HepG2 (cell line): Measurements from ENCODE around the gene PLCB1. TPM values are rescaled to one million over a fixed set of nuclear protein-coding genes. Genes with fewer than 3 reads are reported as not detected.

ENCODE experiments used
- NFYC ChIP-seq: IDR thresholded peaks from 2 replicates; pipeline ENCODE4 v1.6.1; 2016; ENCODE audit warnings: missing genetic modification reagents, missing compliant biosample characterization
- PCBP1 ChIP-seq: fragments of 200-400 bp; formaldehyde crosslinking; IDR thresholded peaks from 2 replicates; pipeline ENCODE4 v1.6.1; 2017; ENCODE audit warnings: mild to moderate bottlenecking, low read depth, low read length, borderline replicate concordance
- PHF20 ChIP-seq: sonication (generic); formaldehyde crosslinking; IDR thresholded peaks from 2 replicates; pipeline ENCODE4 v1.5.0; 2020; ENCODE audit warnings: mild to moderate bottlenecking, missing genetic modification reagents
- POGZ ChIP-seq: sonication (generic); formaldehyde crosslinking; IDR thresholded peaks from 2 replicates; pipeline ENCODE4 v1.4.0; 2020; ENCODE audit warnings: mild to moderate bottlenecking, missing genetic modification reagents
- RAD21 ChIP-seq: fragments of 450-650 bp; formaldehyde crosslinking; IDR thresholded peaks from 2 replicates; pipeline ENCODE4 v1.5.0; 2020; ENCODE audit warnings: mild to moderate bottlenecking
- RFX5 ChIP-seq: IDR thresholded peaks from 2 replicates; pipeline ENCODE4 v1.6.1; 2011; ENCODE audit warnings: low read depth, low read length, improper control_type of control experiment
- SOX6 ChIP-seq, 2 experiments: fragments of 450-650 bp in 1 of 2; sonication (generic) in 1 of 2; formaldehyde crosslinking in 1 of 2; IDR thresholded peaks; 2 replicates each; pipeline versions ENCODE4 v1.4.0 to v1.6.1; 2017 to 2020; ENCODE audit warnings: antibody characterized with exemption in 1 of 2, mild to moderate bottlenecking in 1 of 2, missing genetic modification reagents in 1 of 2
- TBX2 ChIP-seq: sonication (generic); formaldehyde crosslinking; IDR thresholded peaks from 2 replicates; pipeline ENCODE4 v1.5.0; 2020; ENCODE audit warnings: missing genetic modification reagents, mild to moderate bottlenecking, borderline replicate concordance
- ZNF10 ChIP-seq: sonication (generic); formaldehyde crosslinking; IDR thresholded peaks from 2 replicates; pipeline ENCODE4 v1.4.0; 2020; ENCODE audit warnings: mild to moderate bottlenecking, low read depth, missing genetic modification reagents, borderline replicate concordance
- ZNF781 ChIP-seq: sonication (generic); formaldehyde crosslinking; IDR thresholded peaks from 2 replicates; pipeline ENCODE4 v1.5.1; 2020; ENCODE audit warnings: borderline replicate concordance, mild to moderate bottlenecking, missing genetic modification reagents; ENCODE audit errors: not compliant biosample characterization
- polyA plus RNA-seq, 8 experiments: library from polyadenylated mRNA; depleted of rRNA in 3 of 8; stranded (reverse) in 7 of 8; unstranded in 1 of 8; fragments of >200 nt; fragmentation: Illumina TruSeq in 4 of 8; extraction: Trizol in 4 of 8; gene quantifications; 2 replicates each; pipeline versions ENCODE4 v1.2.1 to v1.2.3, GENCODE V29; 2011 to 2016; ENCODE audit warnings: low read depth in 4 of 8, missing spikeins in 1 of 8, mixed read lengths in 1 of 8; ENCODE audit not compliant: insufficient read depth in 1 of 8
- total RNA-seq, 5 experiments: library from RNA; depleted of rRNA; stranded (reverse); fragments of >200 nt; fragmentation: Illumina TruSeq; extraction: Trizol; gene quantifications; 2 replicates each; pipeline ENCODE4 v1.2.3, GENCODE V29; 2016; ENCODE audit warnings: low read depth in 1 of 5
- TF ChIP-seq, protein P1 (sequence below): sonication (generic); formaldehyde crosslinking; IDR thresholded peaks from 2 replicates; pipeline ENCODE4 v1.5.0; 2020; ENCODE audit warnings: mild to moderate bottlenecking, missing genetic modification reagents
- TF ChIP-seq, protein P2 (sequence below): sonication (generic); formaldehyde crosslinking; IDR thresholded peaks from 2 replicates; pipeline ENCODE4 v1.5.1; 2020; ENCODE audit warnings: missing genetic modification reagents, mild to moderate bottlenecking, borderline replicate concordance
- TF ChIP-seq, protein P3 (sequence below): sonication (generic); formaldehyde crosslinking; IDR thresholded peaks from 2 replicates; pipeline ENCODE4 v1.8.0; 2022; ENCODE audit warnings: missing genetic modification reagents, low read depth, mild to moderate bottlenecking, borderline replicate concordance
- TF ChIP-seq, protein P4 (sequence below): fragments of 450-650 bp; IDR thresholded peaks from 2 replicates; pipeline ENCODE4 v1.6.1; 2016
- TF ChIP-seq, protein P5 (sequence below): sonication (generic); formaldehyde crosslinking; IDR thresholded peaks from 2 replicates; pipeline ENCODE4 v1.5.1; 2020; ENCODE audit warnings: missing genetic modification reagents, mild to moderate bottlenecking, borderline replicate concordance
- TF ChIP-seq, protein P6 (sequence below): sonication (generic); formaldehyde crosslinking; IDR thresholded peaks from 2 replicates; pipeline ENCODE4 v1.8.0; 2022; ENCODE audit warnings: low read depth, missing genetic modification reagents
- TF ChIP-seq, protein P7 (sequence below): IDR thresholded peaks from 2 replicates; pipeline ENCODE4 v1.6.1; 2016; ENCODE audit warnings: low read depth

Gene PLCB1
- total and polyA plus RNA-seq, 2 of the 13 experiments (the other 11 are each of a cell fraction or from before 2014, with no cell fraction given) = 42.4 to 55.9 TPM

DNA sequence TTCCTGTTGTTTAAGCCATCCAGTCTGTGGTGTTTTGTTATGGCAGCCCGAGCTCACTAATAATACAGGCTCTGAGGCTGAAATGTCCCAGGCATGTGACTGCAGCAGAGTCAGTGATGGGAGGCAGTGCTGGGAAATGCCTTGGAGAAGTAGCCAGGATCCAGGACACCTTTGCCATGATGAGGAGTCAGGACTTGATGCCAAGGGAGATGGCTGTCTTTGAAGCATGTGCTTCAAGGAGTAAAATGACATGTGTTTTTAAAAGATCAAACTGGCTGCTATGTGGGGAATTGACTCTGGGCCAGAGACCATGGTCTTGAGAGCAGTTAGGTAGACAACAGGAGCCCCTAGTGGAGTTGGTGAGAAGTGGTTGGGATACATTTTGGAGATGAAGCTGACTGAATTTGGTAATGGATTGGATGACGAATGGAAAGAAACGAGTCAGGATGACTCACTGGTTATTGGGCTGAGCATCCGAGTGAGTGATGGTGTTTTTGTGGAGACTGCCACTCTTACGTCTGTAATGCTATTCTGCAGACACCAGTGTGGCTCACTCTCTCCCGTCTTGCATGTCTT is 322.2 kb downstream of the PLCB1 start (continued):
- TF ChIP-seq, protein P1, sequence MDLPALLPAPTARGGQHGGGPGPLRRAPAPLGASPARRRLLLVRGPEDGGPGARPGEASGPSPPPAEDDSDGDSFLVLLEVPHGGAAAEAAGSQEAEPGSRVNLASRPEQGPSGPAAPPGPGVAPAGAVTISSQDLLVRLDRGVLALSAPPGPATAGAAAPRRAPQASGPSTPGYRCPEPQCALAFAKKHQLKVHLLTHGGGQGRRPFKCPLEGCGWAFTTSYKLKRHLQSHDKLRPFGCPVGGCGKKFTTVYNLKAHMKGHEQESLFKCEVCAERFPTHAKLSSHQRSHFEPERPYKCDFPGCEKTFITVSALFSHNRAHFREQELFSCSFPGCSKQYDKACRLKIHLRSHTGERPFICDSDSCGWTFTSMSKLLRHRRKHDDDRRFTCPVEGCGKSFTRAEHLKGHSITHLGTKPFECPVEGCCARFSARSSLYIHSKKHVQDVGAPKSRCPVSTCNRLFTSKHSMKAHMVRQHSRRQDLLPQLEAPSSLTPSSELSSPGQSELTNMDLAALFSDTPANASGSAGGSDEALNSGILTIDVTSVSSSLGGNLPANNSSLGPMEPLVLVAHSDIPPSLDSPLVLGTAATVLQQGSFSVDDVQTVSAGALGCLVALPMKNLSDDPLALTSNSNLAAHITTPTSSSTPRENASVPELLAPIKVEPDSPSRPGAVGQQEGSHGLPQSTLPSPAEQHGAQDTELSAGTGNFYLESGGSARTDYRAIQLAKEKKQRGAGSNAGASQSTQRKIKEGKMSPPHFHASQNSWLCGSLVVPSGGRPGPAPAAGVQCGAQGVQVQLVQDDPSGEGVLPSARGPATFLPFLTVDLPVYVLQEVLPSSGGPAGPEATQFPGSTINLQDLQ = no peak
- TF ChIP-seq, protein P2, sequence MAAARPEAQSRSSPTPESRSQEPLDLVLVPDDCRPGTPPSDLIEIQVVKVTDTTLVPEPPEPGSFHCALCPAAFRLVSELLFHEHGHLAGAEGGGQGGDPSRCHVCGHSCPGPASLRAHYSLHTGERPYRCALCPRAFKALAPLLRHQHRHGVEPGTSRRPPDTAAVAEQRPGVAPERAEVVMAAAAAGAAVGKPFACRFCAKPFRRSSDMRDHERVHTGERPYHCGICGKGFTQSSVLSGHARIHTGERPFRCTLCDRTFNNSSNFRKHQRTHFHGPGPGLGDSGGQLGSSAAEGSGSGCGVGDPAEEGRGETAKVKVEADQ (CRISPR knock-in tag) = 0 out of 2 replicates have a peak, but pooled peaks have one; percentile 62
- peak; percentile 48; the same call in 1 of the 2 replicates for TF ChIP-seq RAD21 (CRISPR knock-in tag)
- TF ChIP-seq, protein P3, sequence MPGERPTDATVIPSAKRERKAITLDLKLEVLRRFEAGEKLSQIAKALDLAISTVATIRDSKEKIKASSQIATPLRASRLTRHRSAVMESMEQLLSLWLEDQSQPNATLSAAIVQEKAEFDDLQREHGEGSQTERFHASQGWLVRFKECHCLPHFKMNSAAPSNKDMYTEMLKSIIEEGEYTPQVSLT (CRISPR knock-in tag) = no peak
- TF ChIP-seq, protein P4, sequence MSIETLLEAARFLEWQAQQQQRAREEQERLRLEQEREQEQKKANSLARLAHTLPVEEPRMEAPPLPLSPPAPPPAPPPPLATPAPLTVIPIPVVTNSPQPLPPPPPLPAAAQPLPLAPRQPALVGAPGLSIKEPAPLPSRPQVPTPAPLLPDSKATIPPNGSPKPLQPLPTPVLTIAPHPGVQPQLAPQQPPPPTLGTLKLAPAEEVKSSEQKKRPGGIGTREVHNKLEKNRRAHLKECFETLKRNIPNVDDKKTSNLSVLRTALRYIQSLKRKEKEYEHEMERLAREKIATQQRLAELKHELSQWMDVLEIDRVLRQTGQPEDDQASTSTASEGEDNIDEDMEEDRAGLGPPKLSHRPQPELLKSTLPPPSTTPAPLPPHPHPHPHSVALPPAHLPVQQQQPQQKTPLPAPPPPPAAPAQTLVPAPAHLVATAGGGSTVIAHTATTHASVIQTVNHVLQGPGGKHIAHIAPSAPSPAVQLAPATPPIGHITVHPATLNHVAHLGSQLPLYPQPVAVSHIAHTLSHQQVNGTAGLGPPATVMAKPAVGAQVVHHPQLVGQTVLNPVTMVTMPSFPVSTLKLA = peak; percentile 25; the same call in 1 of the 2 replicates
- no peak for TF ChIP-seq ZNF10 (CRISPR knock-in tag)
- TF ChIP-seq TBX2 (CRISPR knock-in tag) = no peak
- no peak for TF ChIP-seq POGZ (CRISPR knock-in tag)
- TF ChIP-seq ZNF781 (CRISPR knock-in tag) = peak; percentile 36
- no peak for TF ChIP-seq SOX6 (IDR thresholded peaks at IDR 0.05)
- TF ChIP-seq SOX6 (CRISPR knock-in tag; IDR thresholded peaks at IDR 0.05) = 0 out of 2 replicates have a peak, but pooled peaks have one; percentile 10
- TF ChIP-seq PHF20 (CRISPR knock-in tag) = no peak
- TF ChIP-seq RFX5 = no peak
- TF ChIP-seq, protein P5, sequence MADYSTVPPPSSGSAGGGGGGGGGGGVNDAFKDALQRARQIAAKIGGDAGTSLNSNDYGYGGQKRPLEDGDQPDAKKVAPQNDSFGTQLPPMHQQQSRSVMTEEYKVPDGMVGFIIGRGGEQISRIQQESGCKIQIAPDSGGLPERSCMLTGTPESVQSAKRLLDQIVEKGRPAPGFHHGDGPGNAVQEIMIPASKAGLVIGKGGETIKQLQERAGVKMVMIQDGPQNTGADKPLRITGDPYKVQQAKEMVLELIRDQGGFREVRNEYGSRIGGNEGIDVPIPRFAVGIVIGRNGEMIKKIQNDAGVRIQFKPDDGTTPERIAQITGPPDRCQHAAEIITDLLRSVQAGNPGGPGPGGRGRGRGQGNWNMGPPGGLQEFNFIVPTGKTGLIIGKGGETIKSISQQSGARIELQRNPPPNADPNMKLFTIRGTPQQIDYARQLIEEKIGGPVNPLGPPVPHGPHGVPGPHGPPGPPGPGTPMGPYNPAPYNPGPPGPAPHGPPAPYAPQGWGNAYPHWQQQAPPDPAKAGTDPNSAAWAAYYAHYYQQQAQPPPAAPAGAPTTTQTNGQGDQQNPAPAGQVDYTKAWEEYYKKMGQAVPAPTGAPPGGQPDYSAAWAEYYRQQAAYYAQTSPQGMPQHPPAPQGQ = no peak
- TF ChIP-seq PCBP1 = no peak
- no peak for TF ChIP-seq NFYC (CRISPR knock-in tag)
- TF ChIP-seq, protein P6, sequence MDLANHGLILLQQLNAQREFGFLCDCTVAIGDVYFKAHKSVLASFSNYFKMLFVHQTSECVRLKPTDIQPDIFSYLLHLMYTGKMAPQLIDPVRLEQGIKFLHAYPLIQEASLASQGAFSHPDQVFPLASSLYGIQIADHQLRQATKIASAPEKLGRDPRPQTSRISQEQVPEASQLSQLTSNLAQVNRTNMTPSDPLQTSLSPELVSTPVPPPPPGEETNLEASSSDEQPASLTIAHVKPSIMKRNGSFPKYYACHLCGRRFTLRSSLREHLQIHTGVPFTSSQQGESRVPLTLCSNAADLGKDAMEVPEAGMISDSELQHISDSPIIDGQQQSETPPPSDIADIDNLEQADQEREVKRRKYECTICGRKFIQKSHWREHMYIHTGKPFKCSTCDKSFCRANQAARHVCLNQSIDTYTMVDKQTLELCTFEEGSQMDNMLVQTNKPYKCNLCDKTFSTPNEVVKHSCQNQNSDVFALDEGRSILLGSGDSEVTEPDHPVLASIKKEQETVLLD (CRISPR knock-in tag) = no peak
- TF ChIP-seq, protein P7, sequence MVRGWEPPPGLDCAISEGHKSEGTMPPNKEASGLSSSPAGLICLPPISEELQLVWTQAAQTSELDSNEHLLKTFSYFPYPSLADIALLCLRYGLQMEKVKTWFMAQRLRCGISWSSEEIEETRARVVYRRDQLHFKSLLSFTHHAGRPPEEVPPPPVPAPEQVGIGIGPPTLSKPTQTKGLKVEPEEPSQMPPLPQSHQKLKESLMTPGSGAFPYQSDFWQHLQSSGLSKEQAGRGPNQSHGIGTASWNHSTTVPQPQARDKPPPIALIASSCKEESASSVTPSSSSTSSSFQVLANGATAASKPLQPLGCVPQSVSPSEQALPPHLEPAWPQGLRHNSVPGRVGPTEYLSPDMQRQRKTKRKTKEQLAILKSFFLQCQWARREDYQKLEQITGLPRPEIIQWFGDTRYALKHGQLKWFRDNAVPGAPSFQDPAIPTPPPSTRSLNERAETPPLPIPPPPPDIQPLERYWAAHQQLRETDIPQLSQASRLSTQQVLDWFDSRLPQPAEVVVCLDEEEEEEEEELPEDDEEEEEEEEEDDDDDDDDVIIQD (CRISPR knock-in tag) = peak; percentile 55; the same call in 1 of the 2 replicates
